NOMO-1 treated with DMSO at 0.1 percent for 48 hours (cell line): ENCODE results near the gene RTN4RL1.
"Not testable (repeated sequence)": the region's sequence is repeated elsewhere in the genome, so short reads cannot be mapped to it uniquely, and the experiment has no call there.

Source experiments
- DNase-seq: peaks from one replicate; lab custom pipeline; 2025; ENCODE audit not compliant: unreplicated experiment; lab: John Stamatoyannopoulos, UW

Gene RTN4RL1

DNA sequence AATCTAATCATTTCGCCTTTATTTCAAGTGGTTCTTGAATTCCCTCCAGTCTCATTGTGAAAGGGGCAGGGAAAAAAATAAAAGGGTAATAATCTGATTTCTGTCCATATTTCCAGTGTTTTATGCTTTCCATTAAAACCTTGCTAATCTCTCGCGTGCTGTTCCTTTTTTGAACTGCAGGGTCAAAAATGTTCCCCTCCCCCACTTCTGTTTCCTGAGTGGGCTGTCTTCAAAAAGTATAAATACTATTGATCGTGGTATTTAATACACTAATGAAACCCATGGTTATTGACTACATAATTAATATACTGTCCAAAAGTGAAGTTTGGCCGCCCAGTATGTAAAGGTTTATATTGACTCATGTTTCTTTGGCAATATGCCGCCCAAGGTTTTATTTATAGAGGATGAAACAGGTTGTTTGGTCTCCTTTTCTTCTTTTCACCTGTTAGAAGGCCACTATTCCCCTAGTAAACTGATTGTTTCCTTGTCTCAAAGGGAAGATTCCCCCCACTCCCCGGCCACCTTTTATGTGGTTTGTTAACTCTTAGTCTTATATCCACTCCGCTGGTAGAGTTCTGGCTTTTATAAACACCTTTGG, 125.6 kb downstream of the RTN4RL1 start:
- no peak for DNase-seq

DNA sequence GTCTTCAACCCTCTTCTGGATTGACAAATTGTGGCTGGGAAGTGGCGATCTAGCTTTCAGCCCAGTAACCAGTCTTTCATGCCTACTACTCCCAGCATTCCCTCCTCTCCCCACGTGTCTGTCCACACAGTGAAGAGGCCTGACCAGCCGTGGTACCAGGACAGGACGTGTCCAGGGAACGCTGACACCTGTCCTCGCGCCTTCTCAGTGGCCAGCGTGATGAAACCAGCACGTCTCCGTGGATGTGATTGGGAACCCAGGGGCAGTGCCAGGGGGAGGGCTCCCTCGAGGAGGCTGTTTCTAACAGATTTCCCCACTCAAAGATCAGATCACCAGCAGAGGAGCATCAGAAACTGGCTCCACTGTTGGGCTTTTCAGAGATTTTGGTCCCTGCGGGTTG, 126.3 kb downstream of the RTN4RL1 start:
- DNase-seq = no peak

DNA sequence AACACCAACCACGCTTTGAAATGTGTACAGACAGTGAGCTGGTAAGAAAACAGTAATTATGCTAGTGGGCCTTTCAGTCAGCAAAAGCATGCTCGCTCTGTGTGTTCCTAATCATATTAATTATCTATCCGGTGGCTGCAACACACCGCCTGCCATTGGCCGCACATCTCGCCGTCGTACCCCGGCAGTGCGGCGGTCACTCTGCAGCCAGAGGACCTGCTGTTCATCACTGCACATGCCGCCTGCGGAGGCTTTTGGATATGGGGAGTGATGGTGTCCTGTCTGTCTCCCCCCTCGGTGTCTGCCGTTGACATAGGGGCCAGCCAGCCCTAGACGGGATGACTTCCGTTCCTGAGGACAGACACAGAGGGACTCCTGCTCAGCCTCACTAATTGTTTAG, 126.8 kb downstream of the RTN4RL1 start:
- no peak for DNase-seq

DNA sequence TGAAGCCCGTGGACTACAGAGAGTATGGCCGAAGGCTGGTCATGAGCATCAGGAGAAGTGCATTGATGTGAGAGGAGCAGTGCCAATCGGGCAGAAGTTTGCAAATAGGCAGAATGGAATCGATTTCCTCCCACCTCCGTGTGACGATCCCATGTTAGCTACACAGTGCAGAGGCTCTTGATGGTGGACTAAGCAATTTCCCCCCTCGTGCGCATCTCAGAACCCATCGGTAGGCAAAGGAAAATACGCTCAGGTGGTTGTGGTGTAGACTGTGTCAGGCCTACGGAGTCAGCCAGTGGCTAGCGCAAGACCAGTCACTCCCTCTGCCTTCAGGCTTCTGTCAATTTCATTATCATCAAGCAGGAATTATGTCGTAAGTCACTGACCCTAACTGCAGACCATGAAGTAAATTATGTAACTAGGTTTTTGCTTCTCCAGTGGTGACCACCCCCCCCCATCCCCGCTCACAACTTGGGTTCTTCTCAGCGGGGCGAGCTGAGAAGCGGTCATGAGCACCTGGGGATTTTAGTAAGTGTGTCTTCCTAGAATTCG, 128.0 kb downstream of the RTN4RL1 start:
- DNase-seq = no peak

DNA sequence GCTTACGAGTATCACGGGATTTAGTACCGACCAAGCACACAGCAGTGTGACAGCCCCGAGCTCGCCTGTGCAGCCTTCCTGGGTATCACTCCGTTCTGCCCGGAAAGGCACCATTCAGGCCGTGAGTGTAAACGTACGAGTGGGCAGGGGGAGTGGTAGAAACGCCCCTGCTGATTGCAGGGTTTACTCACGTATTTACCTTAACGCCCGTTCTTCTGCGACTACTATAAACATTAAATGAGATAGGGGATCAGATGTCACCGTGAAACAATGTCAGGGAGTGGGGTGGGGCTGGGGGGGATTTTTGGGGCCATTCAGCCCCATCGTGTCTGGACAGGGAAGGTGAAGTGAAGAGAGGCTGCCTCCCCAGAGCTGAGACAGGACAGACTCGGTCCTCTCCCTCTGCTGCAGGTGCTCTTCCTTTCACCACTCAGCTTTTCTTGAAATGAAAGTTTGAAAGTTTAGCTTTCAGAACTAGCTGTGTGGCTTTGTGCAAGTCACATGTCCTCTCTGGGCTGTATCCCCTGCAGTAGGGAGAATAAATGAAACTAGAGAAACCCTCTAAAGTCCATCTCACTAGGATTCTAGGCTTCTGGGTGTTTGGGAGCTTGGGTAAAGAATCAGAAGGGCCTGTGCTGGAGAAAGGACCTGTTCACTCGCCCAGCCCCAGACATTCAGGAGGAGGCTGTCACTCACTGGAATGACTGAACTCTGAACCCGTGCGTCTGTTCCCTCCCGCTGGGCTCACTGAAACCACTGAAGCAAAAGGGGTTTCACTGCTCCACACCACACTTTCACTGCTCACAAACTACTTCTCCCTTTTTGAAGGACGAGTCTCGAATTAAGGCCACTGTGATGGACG, 128.7 kb downstream of the RTN4RL1 start:
- no peak for DNase-seq

DNA sequence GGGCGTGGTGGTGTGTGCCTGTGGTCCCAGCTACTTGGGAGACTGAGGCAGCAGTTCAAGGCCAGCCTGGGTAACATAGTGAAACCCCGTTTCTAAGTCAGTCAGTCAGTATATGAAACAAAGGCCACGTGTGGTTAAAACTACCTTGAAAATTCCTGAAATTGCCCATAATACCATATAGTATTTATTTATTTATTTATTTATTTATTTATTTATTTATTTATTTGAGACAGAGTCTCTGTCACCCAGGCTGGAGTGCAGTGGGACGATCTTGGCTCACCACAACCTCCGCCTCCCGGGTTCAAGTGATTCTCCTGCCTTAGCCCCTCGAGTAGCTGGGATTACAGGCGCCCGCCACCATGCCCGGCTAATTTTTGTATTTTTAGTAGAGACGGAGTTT, 129.7 kb downstream of the RTN4RL1 start:
- not testable (repeated sequence) for DNase-seq

DNA sequence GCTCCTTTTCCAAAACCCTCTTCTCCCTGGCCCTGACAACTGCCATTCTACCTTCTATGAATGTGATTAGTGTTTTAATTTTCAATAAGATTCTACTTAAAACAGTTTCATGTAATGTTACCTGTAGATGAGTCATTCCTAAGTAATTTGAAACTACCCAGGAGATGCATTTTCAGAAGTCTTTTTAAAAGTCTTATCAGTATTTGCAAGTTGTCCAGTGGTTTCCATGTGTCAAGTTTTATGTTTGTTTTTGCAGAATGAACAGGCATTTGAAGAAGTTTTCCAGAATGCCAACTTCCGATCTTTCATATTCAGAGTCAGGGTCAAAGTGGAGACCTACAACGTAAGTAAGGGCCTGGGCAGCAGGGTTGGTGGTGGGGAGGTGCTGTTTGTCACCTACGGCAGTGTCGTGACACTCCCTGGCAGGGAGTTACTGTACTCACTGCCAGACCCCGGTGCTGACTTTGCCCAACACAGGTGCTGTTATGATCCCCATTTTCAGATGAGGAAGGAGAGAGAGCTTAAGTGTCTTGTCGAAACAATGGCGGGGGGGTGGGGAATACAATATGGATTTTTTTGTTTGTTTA, 130.3 kb downstream of the RTN4RL1 start:
- no peak for DNase-seq

DNA sequence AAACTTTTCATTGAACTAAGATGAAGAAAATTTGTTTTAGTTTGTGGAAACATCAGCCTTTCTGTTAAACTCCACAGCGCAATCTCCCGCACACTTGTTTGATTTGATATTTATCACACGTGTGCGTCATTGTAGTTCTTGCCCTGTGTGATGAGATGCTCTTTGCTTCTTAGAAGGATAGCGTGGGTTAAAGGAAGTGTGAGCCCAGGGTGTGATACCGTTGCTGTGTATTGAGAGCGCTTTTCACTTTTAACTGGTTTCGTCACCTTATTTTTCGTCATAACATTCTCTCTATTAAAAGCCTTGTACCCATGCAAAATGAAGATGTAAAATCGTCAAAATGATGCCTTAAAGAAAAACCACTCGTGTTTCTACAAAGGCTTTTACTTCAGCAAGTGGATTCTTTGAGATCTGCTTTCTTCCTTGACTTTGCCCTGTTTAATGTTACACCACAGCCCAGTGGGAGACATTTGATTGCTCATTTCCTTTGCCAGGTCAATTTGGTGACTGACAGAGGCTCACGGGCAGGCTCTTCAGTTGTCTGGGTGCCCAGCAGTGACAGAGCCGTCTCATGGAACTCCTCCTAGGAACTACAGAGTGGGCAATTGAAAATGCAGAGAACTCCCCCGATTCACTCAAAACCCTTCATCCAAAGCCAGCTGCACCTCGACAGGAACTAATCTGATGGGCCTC, 134.2 kb downstream of the RTN4RL1 start:
- no peak for DNase-seq

DNA sequence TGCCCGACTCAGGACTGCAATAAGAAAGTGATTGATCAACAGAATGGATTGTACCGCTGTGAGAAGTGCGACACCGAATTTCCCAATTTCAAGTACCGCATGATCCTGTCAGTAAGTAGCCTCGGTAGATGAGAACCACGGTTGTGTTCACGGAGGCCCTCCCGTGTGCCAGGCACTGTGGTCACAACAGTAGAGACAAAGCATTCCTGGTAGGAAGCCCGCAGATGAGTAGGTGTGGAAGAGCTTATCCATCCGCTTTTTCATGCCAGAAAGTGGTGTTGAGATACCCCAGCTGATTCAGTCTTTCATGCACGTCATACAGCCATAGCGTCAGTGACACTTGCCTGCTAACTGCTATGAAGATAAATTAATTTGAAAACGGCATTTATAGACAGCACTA, 136.4 kb downstream of the RTN4RL1 start:
- no peak for DNase-seq
